ENCODE results near the gene TTLL6.

The TTLL6 gene

DNA sequence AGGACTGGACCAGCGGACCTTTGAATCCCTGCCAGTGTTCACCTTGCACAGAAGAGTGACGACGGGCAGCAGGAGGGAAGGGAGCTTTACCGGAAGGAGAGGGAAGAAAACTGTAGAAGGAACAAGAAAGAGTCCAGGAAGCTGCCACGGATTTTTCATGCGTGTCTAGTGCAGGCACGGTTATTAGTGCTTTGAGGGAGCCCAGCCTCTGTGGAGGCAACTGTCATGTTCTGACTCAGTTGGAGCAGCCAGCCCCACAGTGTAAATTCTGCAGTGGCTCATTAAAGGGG lies 82.0 kb downstream of the TTLL6 start:
- Histone ChIP-seq H2AFZ (ENCODE audit: low read length) (no peak overlapping the region), H3K9ac (ENCODE audit: low read depth, low read length, poor library complexity, severe bottlenecking) (no peak overlapping the region), H3K9me3 (ENCODE audit: insufficient read depth, low read depth, low read length) (no peaks in the 10 kb centered on the region), H3K4me1 (ENCODE audit: insufficient read depth, low read length, poor library complexity, severe bottlenecking) (no peaks in the 10 kb centered on the region), H3F3A (ENCODE audit: low read depth) (no peaks in the 10 kb centered on the region), H3K36me3 (ENCODE audit: insufficient read depth, low read length) (no peaks in the 10 kb centered on the region), H3K79me2 (ENCODE audit: insufficient read depth, low read length) (no peaks in the 10 kb centered on the region), H3K27me3 (ENCODE audit: insufficient read depth, low read length, poor library complexity, severe bottlenecking) (peaks cover 17% of the 10 kb centered on the region), H3K9me2 (replicated peaks; ENCODE audit: low read depth, low read length) (no peaks in the 10 kb centered on the region), H3K4me3 (ENCODE audit: low read length, poor library complexity, severe bottlenecking) (no peak overlapping the region), H4K20me1 (ENCODE audit: insufficient read depth, low read length, poor library complexity, severe bottlenecking) (no peaks in the 10 kb centered on the region), H3K4me2 (ENCODE audit: low read depth, low read length, poor library complexity, severe bottlenecking) (no peak overlapping the region)
- TF ChIP-seq, protein P1, sequence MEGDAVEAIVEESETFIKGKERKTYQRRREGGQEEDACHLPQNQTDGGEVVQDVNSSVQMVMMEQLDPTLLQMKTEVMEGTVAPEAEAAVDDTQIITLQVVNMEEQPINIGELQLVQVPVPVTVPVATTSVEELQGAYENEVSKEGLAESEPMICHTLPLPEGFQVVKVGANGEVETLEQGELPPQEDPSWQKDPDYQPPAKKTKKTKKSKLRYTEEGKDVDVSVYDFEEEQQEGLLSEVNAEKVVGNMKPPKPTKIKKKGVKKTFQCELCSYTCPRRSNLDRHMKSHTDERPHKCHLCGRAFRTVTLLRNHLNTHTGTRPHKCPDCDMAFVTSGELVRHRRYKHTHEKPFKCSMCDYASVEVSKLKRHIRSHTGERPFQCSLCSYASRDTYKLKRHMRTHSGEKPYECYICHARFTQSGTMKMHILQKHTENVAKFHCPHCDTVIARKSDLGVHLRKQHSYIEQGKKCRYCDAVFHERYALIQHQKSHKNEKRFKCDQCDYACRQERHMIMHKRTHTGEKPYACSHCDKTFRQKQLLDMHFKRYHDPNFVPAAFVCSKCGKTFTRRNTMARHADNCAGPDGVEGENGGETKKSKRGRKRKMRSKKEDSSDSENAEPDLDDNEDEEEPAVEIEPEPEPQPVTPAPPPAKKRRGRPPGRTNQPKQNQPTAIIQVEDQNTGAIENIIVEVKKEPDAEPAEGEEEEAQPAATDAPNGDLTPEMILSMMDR (conservative IDR thresholded peaks at IDR 0.05; ENCODE audit: low read length) = no peak
- TF ChIP-seq EZH2phosphoT487 (IDR thresholded peaks at IDR 0.05; ENCODE audit: borderline replicate concordance) = no peak

GRCh38 chr17:48734333-48735061 lies 82.5 kb downstream of the TTLL6 start:
- Histone ChIP-seq H2AFZ (ENCODE audit: low read length) (no peak overlapping the region), H3K9me2 (replicated peaks; ENCODE audit: low read depth, low read length) (no peaks in the 10 kb centered on the region), H3K79me2 (ENCODE audit: insufficient read depth, low read length) (no peaks in the 10 kb centered on the region), H3K36me3 (ENCODE audit: insufficient read depth, low read length) (no peaks in the 10 kb centered on the region), H3K9me3 (ENCODE audit: insufficient read depth, low read depth, low read length) (no peaks in the 10 kb centered on the region), H3K4me2 (ENCODE audit: low read depth, low read length, poor library complexity, severe bottlenecking) (no peak overlapping the region), H3K4me1 (ENCODE audit: insufficient read depth, low read length, poor library complexity, severe bottlenecking) (no peaks in the 10 kb centered on the region), H3K9ac (ENCODE audit: low read depth, low read length, poor library complexity, severe bottlenecking) (no peak overlapping the region), H3K4me3 (ENCODE audit: low read length, poor library complexity, severe bottlenecking) (no peak overlapping the region), H3F3A (ENCODE audit: low read depth) (no peaks in the 10 kb centered on the region), H3K27me3 (ENCODE audit: insufficient read depth, low read length, poor library complexity, severe bottlenecking) (peaks cover 17% of the 10 kb centered on the region), H4K20me1 (ENCODE audit: insufficient read depth, low read length, poor library complexity, severe bottlenecking) (no peaks in the 10 kb centered on the region)
- TF ChIP-seq, protein P1 (conservative IDR thresholded peaks at IDR 0.05; ENCODE audit: low read length) = no peak
- no peak for TF ChIP-seq EZH2phosphoT487 (IDR thresholded peaks at IDR 0.05; ENCODE audit: borderline replicate concordance)

GRCh38 chr17:48733632-48734328 lies 83.2 kb downstream of the TTLL6 start:
- H3K4me1 ChIP-seq (ENCODE audit: insufficient read depth, low read length, poor library complexity, severe bottlenecking) = no peaks in the 10 kb centered on the region
- no peaks in the 10 kb centered on the region for H4K20me1 ChIP-seq (ENCODE audit: insufficient read depth, low read length, poor library complexity, severe bottlenecking)
- no peak overlapping the region for H3K4me3 ChIP-seq (ENCODE audit: low read length, poor library complexity, severe bottlenecking)
- no peaks in the 10 kb centered on the region for H3K79me2 ChIP-seq (ENCODE audit: insufficient read depth, low read length)
- no peaks in the 10 kb centered on the region for H3K36me3 ChIP-seq (ENCODE audit: insufficient read depth, low read length)
- TF ChIP-seq, protein P1 (conservative IDR thresholded peaks at IDR 0.05; ENCODE audit: low read length) = no peak
- no peak for TF ChIP-seq EZH2phosphoT487 (IDR thresholded peaks at IDR 0.05; ENCODE audit: borderline replicate concordance)
- H3F3A ChIP-seq (ENCODE audit: low read depth) = no peaks in the 10 kb centered on the region
- no peak overlapping the region for H3K4me2 ChIP-seq (ENCODE audit: low read depth, low read length, poor library complexity, severe bottlenecking)
- no peak overlapping the region for H3K9ac ChIP-seq (ENCODE audit: low read depth, low read length, poor library complexity, severe bottlenecking)
- no peaks in the 10 kb centered on the region for H3K9me3 ChIP-seq (ENCODE audit: insufficient read depth, low read depth, low read length)
- no peak overlapping the region for H2AFZ ChIP-seq (ENCODE audit: low read length)
- peaks cover 17% of the 10 kb centered on the region for H3K27me3 ChIP-seq (ENCODE audit: insufficient read depth, low read length, poor library complexity, severe bottlenecking)
- H3K9me2 ChIP-seq (replicated peaks; ENCODE audit: low read depth, low read length) = no peaks in the 10 kb centered on the region

Measured in Loucy (cell line).